NT2/D1 (cell line): ENCODE data around the gene EIF4G3.

Experiments used
- DNase-seq: peaks from one replicate; pipeline ENCODE4 v3.0.0-alpha.2; 2011; ENCODE audit warnings: low read depth, low spot score
- H3K27me3 ChIP-seq: 2 replicates; pipeline ENCODE4 v1.6.0; 2011; ENCODE audit warnings: mild to moderate bottlenecking; ENCODE audit not compliant: insufficient read length, insufficient read depth
- H3K36me3 ChIP-seq: 2 replicates; pipeline ENCODE4 v1.6.1; 2011; ENCODE audit warnings: mild to moderate bottlenecking, low read length, mixed read lengths; ENCODE audit not compliant: insufficient read depth, insufficient read length
- H3K4me1 ChIP-seq: 2 replicates; pipeline ENCODE4 v1.5.1; 2011; ENCODE audit not compliant: insufficient read depth, insufficient read length
- H3K4me3 ChIP-seq: 2 replicates; pipeline ENCODE4 v1.5.1; 2011; ENCODE audit warnings: low read depth; ENCODE audit not compliant: insufficient read length
- H3K9ac ChIP-seq: 2 replicates; pipeline ENCODE4 v1.6.0; 2011; ENCODE audit warnings: low read depth; ENCODE audit not compliant: insufficient read length
- H3K9me3 ChIP-seq: 2 replicates; pipeline ENCODE4 v1.5.1; 2011; ENCODE audit warnings: mild to moderate bottlenecking, low read length; ENCODE audit not compliant: insufficient read depth
- SUZ12 ChIP-seq: IDR thresholded peaks from 2 replicates; pipeline ENCODE4 v1.6.1; 2011; ENCODE audit not compliant: insufficient read length, insufficient read depth; ENCODE audit errors: extremely low read depth
- YY1 ChIP-seq: IDR thresholded peaks from 2 replicates; pipeline ENCODE4 v1.6.1; 2011; ENCODE audit not compliant: insufficient read length, insufficient read depth
- ZNF274 ChIP-seq: IDR thresholded peaks from 2 replicates; pipeline ENCODE4 v1.6.1; 2011; ENCODE audit warnings: mild to moderate bottlenecking, low read depth, low read length

The EIF4G3 gene, protein sequence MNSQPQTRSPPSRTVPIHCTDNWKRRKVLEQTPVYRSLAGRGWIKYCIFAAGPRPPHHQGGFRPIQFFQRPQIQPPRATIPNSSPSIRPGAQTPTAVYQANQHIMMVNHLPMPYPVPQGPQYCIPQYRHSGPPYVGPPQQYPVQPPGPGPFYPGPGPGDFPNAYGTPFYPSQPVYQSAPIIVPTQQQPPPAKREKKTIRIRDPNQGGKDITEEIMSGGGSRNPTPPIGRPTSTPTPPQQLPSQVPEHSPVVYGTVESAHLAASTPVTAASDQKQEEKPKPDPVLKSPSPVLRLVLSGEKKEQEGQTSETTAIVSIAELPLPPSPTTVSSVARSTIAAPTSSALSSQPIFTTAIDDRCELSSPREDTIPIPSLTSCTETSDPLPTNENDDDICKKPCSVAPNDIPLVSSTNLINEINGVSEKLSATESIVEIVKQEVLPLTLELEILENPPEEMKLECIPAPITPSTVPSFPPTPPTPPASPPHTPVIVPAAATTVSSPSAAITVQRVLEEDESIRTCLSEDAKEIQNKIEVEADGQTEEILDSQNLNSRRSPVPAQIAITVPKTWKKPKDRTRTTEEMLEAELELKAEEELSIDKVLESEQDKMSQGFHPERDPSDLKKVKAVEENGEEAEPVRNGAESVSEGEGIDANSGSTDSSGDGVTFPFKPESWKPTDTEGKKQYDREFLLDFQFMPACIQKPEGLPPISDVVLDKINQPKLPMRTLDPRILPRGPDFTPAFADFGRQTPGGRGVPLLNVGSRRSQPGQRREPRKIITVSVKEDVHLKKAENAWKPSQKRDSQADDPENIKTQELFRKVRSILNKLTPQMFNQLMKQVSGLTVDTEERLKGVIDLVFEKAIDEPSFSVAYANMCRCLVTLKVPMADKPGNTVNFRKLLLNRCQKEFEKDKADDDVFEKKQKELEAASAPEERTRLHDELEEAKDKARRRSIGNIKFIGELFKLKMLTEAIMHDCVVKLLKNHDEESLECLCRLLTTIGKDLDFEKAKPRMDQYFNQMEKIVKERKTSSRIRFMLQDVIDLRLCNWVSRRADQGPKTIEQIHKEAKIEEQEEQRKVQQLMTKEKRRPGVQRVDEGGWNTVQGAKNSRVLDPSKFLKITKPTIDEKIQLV (N-terminal part only)

DNA sequence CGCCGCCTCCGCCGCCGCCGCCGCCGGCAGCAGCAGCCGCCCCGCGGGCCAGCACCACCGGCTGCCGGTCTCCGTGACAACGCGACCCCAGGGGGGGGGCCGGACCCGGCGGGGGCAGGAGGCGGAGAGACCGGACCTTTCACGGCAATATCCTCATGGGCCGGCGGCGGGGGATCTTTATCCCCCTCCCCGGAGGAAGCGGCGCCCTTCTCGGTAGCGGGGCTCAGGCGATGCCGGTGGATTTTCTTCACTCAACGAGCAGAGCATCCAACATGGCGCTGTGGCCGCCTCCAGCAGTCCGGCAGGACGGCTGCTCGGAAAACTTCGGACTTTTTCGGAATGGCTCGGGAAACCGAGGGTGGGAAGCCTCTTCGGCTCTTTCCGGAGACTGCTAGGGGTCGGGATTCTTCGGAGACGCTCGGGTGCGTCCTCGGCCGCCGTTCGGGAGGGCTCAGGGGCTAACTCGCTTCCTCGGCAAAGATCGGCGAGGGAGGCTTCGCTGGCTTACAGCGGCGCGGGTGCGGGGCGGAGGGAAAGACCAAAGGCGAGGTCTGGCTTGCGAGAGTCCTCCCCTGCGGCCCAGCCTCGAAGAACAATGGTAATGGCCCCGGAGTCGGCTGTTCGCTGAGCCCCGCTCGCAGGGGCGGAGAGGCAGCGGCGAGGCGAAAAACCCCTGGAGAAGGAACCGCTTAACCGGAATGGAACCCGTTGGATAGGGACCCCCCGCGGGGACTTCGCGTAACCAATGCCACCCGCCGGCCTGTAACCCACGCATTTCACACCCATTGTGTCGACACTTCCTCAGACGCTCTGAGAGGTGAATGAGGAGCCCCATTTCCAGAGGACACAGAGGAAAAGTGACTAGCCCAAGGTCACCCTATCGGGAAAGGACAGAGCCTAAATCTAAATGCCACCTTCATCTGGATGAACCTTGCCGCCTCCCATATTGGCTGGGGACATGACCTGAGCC, at the start of gene EIF4G3:
EIF4G3 (minus strand) TSS at position 312 of the 970 bp plus-strand sequence. CDS start 174,155 bp downstream, outside the sequence.
- Histone ChIP-seq H3K9ac (peak within 1 kb of the TSS; percentile 83), H3K9me3 (no peaks in the 10 kb centered on the region), H3K4me1 (peaks cover 2% of the 10 kb centered on the region), H3K36me3 (no peaks in the 10 kb centered on the region), H3K27me3 (no peaks in the 10 kb centered on the region), H3K4me3 (peak within 1 kb of the TSS; percentile 62)
- TF ChIP-seq ZNF274 (no peak), YY1 (peak; percentile 51)
- peak; percentile 94 for DNase-seq

DNA sequence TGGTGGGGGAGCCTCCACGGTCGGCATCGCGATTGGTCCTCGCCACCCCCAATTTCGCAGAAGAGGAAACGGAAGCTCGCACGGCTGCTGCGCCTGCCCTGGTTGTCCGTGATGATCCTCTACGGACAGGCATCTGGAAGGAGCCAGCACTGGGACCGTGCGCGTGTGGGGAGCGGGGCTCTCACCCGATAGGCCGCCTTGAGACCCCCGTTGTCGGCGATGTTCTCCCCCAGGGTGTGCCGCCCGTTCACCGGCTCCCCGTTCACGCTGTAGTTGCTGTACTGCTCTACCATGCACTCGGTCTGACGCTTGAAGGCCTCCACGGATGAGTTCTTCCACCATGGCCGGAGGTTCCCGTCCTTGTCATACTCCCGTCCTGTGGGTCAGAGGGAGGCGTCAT, 48.4 kb upstream of the EIF4G3 start:
- no peak for TF ChIP-seq ZNF274
- no peak for TF ChIP-seq SUZ12
- TF ChIP-seq YY1: no peak
- H3K4me1 ChIP-seq: no peaks in the 10 kb centered on the region
- no peak for DNase-seq
- H3K27me3 ChIP-seq: no peaks in the 10 kb centered on the region
- H3K9me3 ChIP-seq: no peaks in the 10 kb centered on the region
- no peak overlapping the region for H3K4me3 ChIP-seq
- H3K36me3 ChIP-seq: peaks cover 54% of the 10 kb centered on the region
- H3K9ac ChIP-seq: no peak overlapping the region

DNA sequence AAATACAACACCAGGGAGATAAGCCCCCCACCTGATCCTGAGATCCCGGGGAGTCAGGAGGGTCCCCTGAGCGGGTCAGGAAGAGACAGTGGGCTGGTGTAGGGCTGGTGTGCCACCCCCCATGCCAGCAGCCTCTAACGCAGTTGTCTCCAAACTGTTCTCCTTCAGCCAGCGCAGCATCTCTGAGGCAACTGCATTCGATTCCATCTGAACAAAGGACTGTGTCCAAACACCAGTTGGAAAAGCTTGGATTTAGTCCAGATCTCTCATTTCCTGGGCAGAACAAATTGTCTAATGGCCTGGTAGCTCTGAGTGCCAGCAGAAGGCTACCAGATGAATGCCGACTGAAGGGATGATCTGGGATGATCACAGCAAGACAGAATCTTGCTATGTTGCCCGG, 44.1 kb upstream of the EIF4G3 start:
- DNase-seq: no peak
- Histone ChIP-seq H3K4me1 (peaks cover 7% of the 10 kb centered on the region), H3K36me3 (peaks cover 54% of the 10 kb centered on the region), H3K9me3 (no peaks in the 10 kb centered on the region), H3K9ac (no peak overlapping the region), H3K27me3 (no peaks in the 10 kb centered on the region), H3K4me3 (no peak overlapping the region)
- TF ChIP-seq SUZ12 (no peak), YY1 (no peak), ZNF274 (no peak)

DNA sequence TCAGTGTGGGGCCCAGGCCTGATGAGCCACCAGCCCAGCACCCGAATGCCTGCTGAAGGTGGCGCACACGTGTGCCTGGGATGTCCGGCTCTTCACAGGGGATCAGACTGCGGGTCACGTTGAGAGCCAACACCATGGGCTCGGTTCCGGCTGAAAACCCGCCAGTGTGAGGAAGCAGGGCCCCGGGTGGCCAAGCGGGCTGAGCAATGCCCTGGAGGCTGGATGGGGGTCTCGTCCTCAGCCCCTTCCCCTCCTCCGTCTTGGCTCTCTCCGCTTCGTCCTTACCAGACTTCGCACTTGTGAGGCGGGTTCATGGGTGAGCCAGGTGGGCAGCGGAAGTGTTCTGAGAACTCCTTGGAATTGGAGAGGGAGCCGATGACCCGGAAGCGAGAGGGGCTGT, 43.0 kb upstream of the EIF4G3 start:
- TF ChIP-seq YY1 (no peak), SUZ12 (no peak), ZNF274 (no peak)
- no peak overlapping the region for H3K9ac ChIP-seq
- DNase-seq: no peak

DNA sequence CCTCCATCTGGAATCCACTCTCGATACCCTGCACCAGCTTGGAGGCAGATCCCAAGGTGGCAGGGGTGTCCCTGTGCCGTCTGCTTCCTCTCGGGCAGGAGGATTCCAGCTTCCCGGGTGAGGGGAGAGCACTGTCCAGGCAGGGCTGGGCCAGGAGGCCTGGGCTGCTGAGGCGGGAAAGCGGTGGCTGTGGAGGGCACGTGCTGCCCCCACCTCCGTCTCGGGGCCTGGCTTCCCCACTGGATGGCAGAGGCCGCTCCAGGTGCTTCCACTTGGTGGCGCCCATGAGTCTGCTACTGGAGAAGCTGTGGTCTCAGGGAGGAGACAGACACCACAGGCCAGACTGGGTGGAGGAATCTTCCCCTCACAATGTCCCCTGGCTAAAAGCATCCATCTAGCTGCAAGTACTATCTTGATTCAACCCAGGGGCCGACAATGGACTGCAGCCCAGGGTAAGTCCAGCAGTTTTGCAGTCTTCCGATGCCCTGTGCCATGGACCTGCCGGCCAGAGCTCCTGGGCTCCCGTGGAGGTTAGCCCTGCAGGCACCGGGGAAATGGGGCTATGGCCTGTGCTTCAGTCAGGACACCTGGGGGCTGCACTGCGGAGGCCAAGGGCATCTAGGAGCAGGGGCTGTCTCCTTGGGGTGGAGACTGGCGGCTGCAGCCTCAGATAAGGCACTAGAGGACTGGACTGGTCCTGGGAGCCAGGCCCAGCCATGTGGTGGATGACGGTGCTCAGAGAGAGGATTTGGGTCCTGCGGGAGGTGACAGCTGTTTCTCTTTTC, 41.3 kb upstream of the EIF4G3 start:
- TF ChIP-seq ZNF274: no peak
- TF ChIP-seq YY1: no peak

More for the DNA sequence above, 43.0 kb upstream of the EIF4G3 start:
- no peak overlapping the region for H3K4me3 ChIP-seq
- no peaks in the 10 kb centered on the region for H3K9me3 ChIP-seq
- H3K27me3 ChIP-seq: no peaks in the 10 kb centered on the region
- H3K4me1 ChIP-seq: peaks cover 7% of the 10 kb centered on the region
- H3K36me3 ChIP-seq: peaks cover 46% of the 10 kb centered on the region

More for the DNA sequence above, 41.3 kb upstream of the EIF4G3 start:
- Histone ChIP-seq H3K4me3 (no peak overlapping the region), H3K27me3 (no peaks in the 10 kb centered on the region), H3K9me3 (no peaks in the 10 kb centered on the region), H3K9ac (peak overlapping the region; percentile 57), H3K4me1 (peaks cover 7% of the 10 kb centered on the region), H3K36me3 (peaks cover 35% of the 10 kb centered on the region)
- DNase-seq: peak; percentile 35
